H1 (cell line): ENCODE data around the gene NF1. TPM values are rescaled to one million over a fixed set of nuclear protein-coding genes. Genes with fewer than 3 reads are reported as not detected.
A peak's percentile ranks its signal among the peaks of the same experiment; 100 is the strongest.

Source experiments
- CTCF ChIA-PET: fragments of 300-600 bp; sonication (Branson Sonifier 250); formaldehyde crosslinking; loops from one replicate; lab custom pipeline; 2021; ENCODE audit not compliant: partially characterized antibody; lab: Charles Lee
- POLR2A ChIA-PET: fragments of 300-600 bp; sonication (Branson Sonifier 250); formaldehyde crosslinking; loops from one replicate; lab custom pipeline; 2021; ENCODE audit warnings: inconsistent platforms; ENCODE audit not compliant: partially characterized antibody; lab: Charles Lee
- DNase-seq, 2 experiments: peaks; one replicate each; pipeline versions ENCODE4 v3.0.0 to v3.0.0-alpha.2; 2010 to 2022; ENCODE audit warnings: low spot score in 2 of 2, low read depth in 1 of 2, mixed read lengths in 1 of 2
- FAIRE-seq: peaks from 2 replicates; lab custom pipeline; 2011; peaks lifted over from hg19 to GRCh38; lab: Jason Lieb, UNC
- H2AFZ ChIP-seq: 2 replicates; pipeline ENCODE4 v1.8.1; 2012; ENCODE audit warnings: low read length, inconsistent platforms
- H2AK5ac ChIP-seq: 2 replicates; pipeline ENCODE4 v1.6.1; 2013; ENCODE audit warnings: low read depth, low read length
- H2BK120ac ChIP-seq: replicated peaks from 2 replicates; pipeline ENCODE3; 2013; ENCODE audit warnings: low read depth, low read length, inconsistent platforms
- H2BK12ac ChIP-seq: 2 replicates; pipeline ENCODE4 v1.6.1; 2013; ENCODE audit warnings: low read depth, low read length
- H2BK15ac ChIP-seq: 2 replicates; pipeline ENCODE4 v1.6.1; 2013; ENCODE audit warnings: low read length
- H2BK20ac ChIP-seq: 2 replicates; pipeline ENCODE4 v1.6.1; 2013; ENCODE audit warnings: low read length
- H2BK5ac ChIP-seq: 2 replicates; pipeline ENCODE4 v1.6.1; 2013; ENCODE audit warnings: low read depth, low read length
- H3K14ac ChIP-seq: 2 replicates; pipeline ENCODE4 v1.6.1; 2013; ENCODE audit warnings: inconsistent platforms; ENCODE audit not compliant: insufficient read length
- H3K18ac ChIP-seq: 2 replicates; pipeline ENCODE4 v1.6.1; 2013; ENCODE audit warnings: low read length; ENCODE audit errors: extremely low read depth
- H3K23ac ChIP-seq: 2 replicates; pipeline ENCODE4 v1.6.1; 2013; ENCODE audit warnings: inconsistent platforms; ENCODE audit not compliant: insufficient read length
- H3K23me2 ChIP-seq: 2 replicates; pipeline ENCODE4 v1.6.1; 2013; ENCODE audit warnings: low read depth, low read length
- H3K27ac ChIP-seq: 2 replicates; pipeline ENCODE4 v1.6.1; 2011; ENCODE audit warnings: low read depth, low read length, inconsistent platforms
- H3K27me3 ChIP-seq, 4 experiments: replicated peaks in 1 of 4; 1 replicate in 1 of 4; 2 replicates in 3 of 4; pipeline versions ENCODE4 v1.6.1 to v1.8.1; 2011 to 2013; ENCODE audit warnings: low read length in 3 of 4, mild to moderate bottlenecking in 3 of 4, inconsistent platforms in 2 of 4, mixed read lengths in 2 of 4, moderate library complexity in 1 of 4; ENCODE audit not compliant: control insufficient read depth in 3 of 4, insufficient read depth in 3 of 4; ENCODE audit errors: extremely low read depth in 1 of 4
- H3K36me3 ChIP-seq, 4 experiments: 2 replicates each; pipeline versions ENCODE4 v1.6.1 to v1.8.1; 2011 to 2013; ENCODE audit warnings: mild to moderate bottlenecking in 4 of 4, low read length in 3 of 4, moderate library complexity in 2 of 4, control low read depth in 1 of 4, inconsistent platforms in 1 of 4; ENCODE audit not compliant: insufficient read depth in 4 of 4, control insufficient read depth in 2 of 4
- H3K4ac ChIP-seq: replicated peaks from 2 replicates; pipeline ENCODE3; 2013; ENCODE audit warnings: low read length, low read depth, mixed read lengths, inconsistent platforms; ENCODE audit not compliant: insufficient read length
- H3K4me1 ChIP-seq, 4 experiments: replicated peaks in 1 of 4; 1 replicate in 1 of 4; 2 replicates in 3 of 4; pipeline versions ENCODE4 v1.6.1 to v1.8.1; 2011 to 2013; ENCODE audit warnings: low read length in 3 of 4, inconsistent platforms in 2 of 4, mixed read lengths in 1 of 4; ENCODE audit not compliant: insufficient read depth in 4 of 4, control insufficient read depth in 3 of 4
- H3K4me2 ChIP-seq, 2 experiments: 2 replicates each; pipeline versions ENCODE4 v1.6.1 to v1.8.1; 2011 to 2013; ENCODE audit warnings: low read depth in 2 of 2, low read length in 2 of 2, control low read depth in 1 of 2, inconsistent platforms in 1 of 2, mild to moderate bottlenecking in 1 of 2; ENCODE audit not compliant: insufficient read depth in 1 of 2
- H3K4me3 ChIP-seq, 4 experiments: fragments of 200-600, 300-600 bp in 1 of 4; sonication (generic), shearing (Covaris generic), sonication (Bioruptor Twin) in 1 of 4; 2 replicates each; pipeline versions ENCODE4 v1.5.1 to v1.8.1; 2011 to 2016; ENCODE audit warnings: low read length in 4 of 4, low read depth in 3 of 4, control low read depth in 2 of 4, inconsistent platforms in 2 of 4, mild to moderate bottlenecking in 2 of 4, mixed read lengths in 1 of 4, moderate library complexity in 1 of 4; ENCODE audit not compliant: insufficient read depth in 2 of 4; ENCODE audit errors: extremely low read depth in 1 of 4
- H3K56ac ChIP-seq: replicated peaks from 2 replicates; pipeline ENCODE3; 2013; ENCODE audit warnings: low read depth, mild to moderate bottlenecking, mixed read lengths, low read length, inconsistent platforms; ENCODE audit not compliant: insufficient read length
- H3K79me1 ChIP-seq: 2 replicates; pipeline ENCODE4 v1.6.1; 2013; ENCODE audit warnings: low read depth, low read length, control low read depth
- H3K79me2 ChIP-seq, 2 experiments: 2 replicates each; pipeline versions ENCODE4 v1.6.1 to v1.8.1; 2012 to 2013; ENCODE audit warnings: low read length in 2 of 2, mild to moderate bottlenecking in 2 of 2, inconsistent platforms in 1 of 2; ENCODE audit not compliant: insufficient read depth in 2 of 2, control insufficient read depth in 1 of 2
- H3K9ac ChIP-seq, 4 experiments: replicated peaks in 1 of 4; 1 replicate in 1 of 4; 2 replicates in 3 of 4; pipeline versions ENCODE4 v1.6.1 to v1.8.1; 2011 to 2013; ENCODE audit warnings: low read depth in 3 of 4, low read length in 3 of 4, control low read depth in 2 of 4, mild to moderate bottlenecking in 2 of 4, moderate library complexity in 2 of 4, inconsistent platforms in 1 of 4; ENCODE audit errors: extremely low read depth in 1 of 4
- H3K9me3 ChIP-seq, 2 experiments: 2 replicates each; pipeline versions ENCODE4 v1.6.1 to v1.8.1; 2012 to 2013; ENCODE audit warnings: mild to moderate bottlenecking in 2 of 2, moderate library complexity in 2 of 2, control low read depth in 1 of 2, inconsistent platforms in 1 of 2, low read depth in 1 of 2, low read length in 1 of 2, mixed read lengths in 1 of 2; ENCODE audit not compliant: insufficient read depth in 2 of 2
- H4K20me1 ChIP-seq, 2 experiments: replicated peaks in 1 of 2; 2 replicates each; pipeline versions ENCODE3 to v1.8.1; 2011 to 2013; ENCODE audit warnings: inconsistent platforms in 2 of 2, low read length in 2 of 2, mild to moderate bottlenecking in 1 of 2; ENCODE audit not compliant: insufficient read depth in 2 of 2, control insufficient read depth in 1 of 2
- H4K5ac ChIP-seq: 2 replicates; pipeline ENCODE4 v1.6.1; 2013; ENCODE audit warnings: low read length, low read depth, mixed read lengths, inconsistent platforms; ENCODE audit not compliant: insufficient read length
- H4K8ac ChIP-seq: 2 replicates; pipeline ENCODE4 v1.8.0; 2013; ENCODE audit warnings: mild to moderate bottlenecking, moderate library complexity, low read length, inconsistent platforms; ENCODE audit not compliant: insufficient read depth; ENCODE audit errors: extremely low read depth
- H4K91ac ChIP-seq: replicated peaks from 2 replicates; pipeline ENCODE3; 2013; ENCODE audit warnings: low read length, mixed read lengths, inconsistent platforms; ENCODE audit not compliant: insufficient read length
- CEBPB ChIP-seq: IDR thresholded peaks from 2 replicates; pipeline ENCODE4 v1.6.1; 2012; ENCODE audit warnings: low read depth, low read length
- CTCF ChIP-seq, 3 experiments: IDR thresholded peaks; 1 replicate in 2 of 3; 2 replicates in 1 of 3; pipeline versions ENCODE4 v1.5.1 to v1.6.1; 2011; ENCODE audit warnings: low read length in 3 of 3, mild to moderate bottlenecking in 3 of 3, inconsistent platforms in 2 of 3, low read depth in 1 of 3, moderate library complexity in 1 of 3; ENCODE audit not compliant: insufficient read depth in 1 of 3; ENCODE audit errors: control extremely low read depth in 1 of 3
- SRF ChIP-seq: IDR thresholded peaks from 2 replicates; pipeline ENCODE4 v1.6.1; 2011; ENCODE audit warnings: mild to moderate bottlenecking, low read depth, low read length, moderate library complexity
- WGBS, 2 experiments: shearing (Covaris generic) in 1 of 2; methylation state at CpG; one replicate each; pipeline versions ENCODE4 v1.1.6 to v1.1.7; 2013 to 2015; ENCODE audit warnings: low lambda C conversion rate in 2 of 2, mixed read lengths in 2 of 2, inconsistent platforms in 1 of 2, low coverage in 1 of 2, missing lambda C conversion rate in 1 of 2; ENCODE audit not compliant: insufficient replicate concordance in 2 of 2, insufficient coverage in 1 of 2, insufficient read length in 1 of 2; ENCODE audit errors: extremely low coverage in 1 of 2, missing lambda C conversion rate in 1 of 2; 5-methylcytosine and 5-hydroxymethylcytosine counted together
- polyA plus RNA-seq, 7 experiments: library from polyadenylated mRNA; depleted of rRNA in 3 of 7; stranded (reverse) in 5 of 7; unstranded in 2 of 7; fragments of >200 nt in 5 of 7; fragments of 200-250 nt in 2 of 7; gene quantifications; 1 replicate in 5 of 7; 2 replicates in 1 of 7; 4 replicates in 1 of 7; pipeline versions ENCODE4 v1.2.1 to v1.2.3, GENCODE V29; 2011 to 2013; ENCODE audit warnings: missing spikeins in 2 of 7, mixed read lengths in 2 of 7
- total RNA-seq: library from RNA; stranded (reverse); fragmentation: NEBNext Ultra II Directional; extraction: Animal tissue kit (Norgen Biotek cat#: 25700); gene quantifications from 2 replicates; pipeline ENCODE4 v1.2.1, GENCODE V29; 2021

The NF1 gene
- total and polyA plus RNA-seq, 2 of the 8 experiments (the other 6 are each of a cell fraction or from before 2014, with no cell fraction given): 19.3 to 29.6 TPM

- WGBS, 2 experiments: 49% methylated on average over 2 of the region's 2 CpGs; no CpG with 5 or more reads in 1 of the 2 experiments
- ChIA-PET CTCF (interaction anchor here (1.0 kb wide), 1 partner anchor 10 kb away, joined by 3 read pairs; no protein-coding TSS in a partner anchor), POLR2A (no interaction called here)
These were observed 184.6 kb downstream of the NF1 start for GRCh38 chr17:31279401-31279800.

More at GRCh38 chr17:31279401-31279800, 184.6 kb downstream of the NF1 start:
- Histone ChIP-seq H4K20me1 (no peaks in the 10 kb centered on the region), H2BK15ac (no peak overlapping the region), H3K4me1 (peaks cover 0 to 4% (median 3%) of the 10 kb centered on the region in 4 experiments; a peak in 1 of 7 replicates), H3K36me3 (0 out of 8 replicates have a peak, but pooled peaks cover 0 to 6% (median 1%) of the 10 kb centered on the region in 4 experiments), H3K14ac (no peak overlapping the region), H3K79me1 (no peaks in the 10 kb centered on the region), H2BK5ac (no peak overlapping the region), H4K8ac (no peak overlapping the region), H3K4me3 (no peak overlapping the region), H3K27me3 (no peaks in the 10 kb centered on the region), H3K23me2 (no peaks in the 10 kb centered on the region), H2BK12ac (no peak overlapping the region), H3K4ac (no peak overlapping the region), H3K56ac (no peak overlapping the region), H2AFZ (no peak overlapping the region), H4K5ac (no peak overlapping the region), H3K23ac (no peak overlapping the region), H3K4me2 (no peak overlapping the region), H2BK20ac (no peak overlapping the region), H3K9me3 (no peaks in the 10 kb centered on the region), H2AK5ac (no peak overlapping the region), H3K27ac (no peak overlapping the region), H3K18ac (no peak overlapping the region), H3K79me2 (no peaks in the 10 kb centered on the region), H3K9ac (no peak overlapping the region), H2BK120ac (no peak overlapping the region), H4K91ac (no peak overlapping the region)
- DNase-seq (peak in 1 of 2 experiments; percentile 7), FAIRE-seq (no peak)
- TF ChIP-seq CEBPB (no peak), CTCF (IDR thresholded peaks at IDR 0.05; ENCODE audit: control extremely low read depth in 1 of 3, insufficient read depth in 1 of 3, low read depth in 1 of 3, low read length in 3 of 3) (no peak), SRF (no peak)
